ENCODE results near the gene GREM1.

GREM1 gene

GRCh38 chr15:32698773-32699390 is 18.9 kb upstream of the GREM1 start:
- DNase-seq, result no peak

GRCh38 chr15:32700501-32701150 is 17.2 kb upstream of the GREM1 start:
- no peak for DNase-seq

- no peak for DNase-seq
Observed at GRCh38 chr15:32701863-32702262, 15.9 kb upstream of the GREM1 start.

- no peak for DNase-seq
Observed at GRCh38 chr15:32704395-32704981, 13.3 kb upstream of the GREM1 start.

- DNase-seq, result no peak
Observed at GRCh38 chr15:32705446-32705845, 12.4 kb upstream of the GREM1 start.

GRCh38 chr15:32706704-32707103 is 11.1 kb upstream of the GREM1 start:
- no peak for DNase-seq

GRCh38 chr15:32707436-32707835 is 10.4 kb upstream of the GREM1 start:
- DNase-seq, result no peak

- no peak for DNase-seq
Observed at GRCh38 chr15:32709295-32710033, 8.3 kb upstream of the GREM1 start.

GRCh38 chr15:32715276-32715675 is 2.5 kb upstream of the GREM1 start:
- no peak for DNase-seq

GRCh38 chr15:32716216-32716914 is 1.4 kb upstream of the GREM1 start:
- no peak for DNase-seq

- no peak for DNase-seq
Observed at GRCh38 chr15:32716915-32717425, 834 bp upstream of the GREM1 start.

GRCh38 chr15:32718227-32718820 is 520 bp downstream of the GREM1 start:
- no peak for DNase-seq

GRCh38 chr15:32718821-32719716 is 1.3 kb downstream of the GREM1 start:
- DNase-seq, result no peak

GRCh38 chr15:32721596-32721995 is 3.8 kb downstream of the GREM1 start:
- no peak for DNase-seq

GRCh38 chr15:32722136-32722535 is 4.3 kb downstream of the GREM1 start:
- DNase-seq, result no peak

- DNase-seq, result no peak
Observed at GRCh38 chr15:32723171-32723948, 5.6 kb downstream of the GREM1 start.

GRCh38 chr15:32729700-32730395 is 12.0 kb downstream of the GREM1 start:
- no peak for DNase-seq

GRCh38 chr15:32730677-32731654 is 13.2 kb downstream of the GREM1 start:
- no peak for DNase-seq

Data from 8988T (cell line).